NOMO-1 treated with dmso at 0.1 percent for 144 hours (cell line): Measurements from ENCODE around the gene CTTN.

Experiments used
- DNase-seq: peaks from one replicate; lab custom pipeline; 2025; ENCODE audit not compliant: unreplicated experiment; lab: John Stamatoyannopoulos, UW

CTTN gene

GRCh38 chr11:70428701-70429427 is 30.5 kb downstream of the CTTN start:
- DNase-seq: no peak

GRCh38 chr11:70429428-70429705 is 31.0 kb downstream of the CTTN start:
- no peak for DNase-seq

GRCh38 chr11:70429724-70430521 is 31.6 kb downstream of the CTTN start:
- DNase-seq: no peak

- DNase-seq: no peak
Observed at GRCh38 chr11:70430671-70431574, 32.6 kb downstream of the CTTN start.

- no peak for DNase-seq
Observed at GRCh38 chr11:70431611-70432010, 33.3 kb downstream of the CTTN start.

- no peak for DNase-seq
Observed at GRCh38 chr11:70432065-70432464, 33.7 kb downstream of the CTTN start.

- no peak for DNase-seq
Observed at GRCh38 chr11:70432580-70432979, 34.3 kb downstream of the CTTN start.

GRCh38 chr11:70433038-70433437 is 34.7 kb downstream of the CTTN start:
- DNase-seq: no peak

- no peak for DNase-seq
Observed at GRCh38 chr11:70433526-70433925, 35.2 kb downstream of the CTTN start.

- DNase-seq: no peak
Observed at GRCh38 chr11:70433966-70434812, 35.9 kb downstream of the CTTN start.

GRCh38 chr11:70434813-70435278 is 36.5 kb downstream of the CTTN start:
- no peak for DNase-seq

- no peak for DNase-seq
Observed at GRCh38 chr11:70435361-70435760, 37.0 kb downstream of the CTTN start.

GRCh38 chr11:70435765-70436500 is 37.6 kb downstream of the CTTN start:
- DNase-seq: no peak

- no peak for DNase-seq
Observed at GRCh38 chr11:70436501-70436860, 38.2 kb downstream of the CTTN start.

GRCh38 chr11:70437111-70437784 is 38.9 kb downstream of the CTTN start:
- DNase-seq: no peak

GRCh38 chr11:70440206-70440605 is 41.9 kb downstream of the CTTN start:
- DNase-seq: no peak

GRCh38 chr11:70443773-70444030 is 45.4 kb downstream of the CTTN start:
- DNase-seq: no peak

- DNase-seq: no peak
Observed at GRCh38 chr11:70445091-70445490, 46.8 kb downstream of the CTTN start.

- DNase-seq: no peak
Observed at GRCh38 chr11:70445605-70446004, 47.3 kb downstream of the CTTN start.
